Lower lobe of right lung (tissue), 2 donors: ENCODE measurements around the gene ZBTB22. TPM values are rescaled to one million over a fixed set of nuclear protein-coding genes. Genes with fewer than 3 reads are reported as not detected.

Source experiments
- ATAC-seq, 2 donors: fragments of 200-7000 bp; cut with Tn5 transposase; one replicate each; pipeline ENCODE4 v1.9.1; 2020 to 2022; ENCODE audit warnings: mild to moderate bottlenecking in 2 of 2, moderate library complexity in 2 of 2
- DNase-seq: peaks from one replicate; pipeline ENCODE4 v3.0.0-alpha.2; 2020
- H3K27ac ChIP-seq: fragments of 200-600 bp; one replicate; pipeline ENCODE4 v1.8.0; 2022
- H3K27me3 ChIP-seq: fragments of 200-600 bp; one replicate; pipeline ENCODE4 v1.8.0; 2022; ENCODE audit warnings: low read depth
- H3K36me3 ChIP-seq: fragments of 200-600 bp; one replicate; pipeline ENCODE4 v1.8.0; 2022; ENCODE audit warnings: mild to moderate bottlenecking
- H3K4me1 ChIP-seq: fragments of 200-600 bp; one replicate; pipeline ENCODE4 v1.8.0; 2022
- H3K4me3 ChIP-seq: fragments of 200-600 bp; one replicate; pipeline ENCODE4 v1.8.0; 2022; ENCODE audit warnings: mild to moderate bottlenecking
- H3K9me3 ChIP-seq: fragments of 200-600 bp; one replicate; pipeline ENCODE4 v1.8.0; 2022
- intact Hi-C: fragments of 100-400 bp; cut with DNase I; formaldehyde crosslinking; loops from one replicate; pipeline ENCODE4 v1.11.0; 2022
- microRNA-seq: library from miRNA; unstranded; fragments of <30 nt; microRNA quantifications from one replicate; pipeline ENCODE4 v1.2.0, GENCODE V29; 2020; ENCODE audit warnings: borderline number of aligned reads
- total RNA-seq: library from RNA; stranded (reverse); fragmentation: NEBNext Ultra II Directional; extraction: Animal tissue kit (Norgen Biotek cat#: 25700); gene quantifications from one replicate; pipeline ENCODE4 v1.2.1, GENCODE V29; 2021
- TF ChIP-seq, protein P1 (sequence below): fragments of 200-600 bp; IDR thresholded peaks from one replicate; pipeline ENCODE4 v1.8.0; 2022; ENCODE audit warnings: antibody characterized with exemption, mild to moderate bottlenecking
- donor health status: DM: no; HTN: yes; CAD: no; lungs with severe emphysema.

Gene ZBTB22
- total RNA-seq, 1 donor from 2014 or later: 27.5 TPM

DNA sequence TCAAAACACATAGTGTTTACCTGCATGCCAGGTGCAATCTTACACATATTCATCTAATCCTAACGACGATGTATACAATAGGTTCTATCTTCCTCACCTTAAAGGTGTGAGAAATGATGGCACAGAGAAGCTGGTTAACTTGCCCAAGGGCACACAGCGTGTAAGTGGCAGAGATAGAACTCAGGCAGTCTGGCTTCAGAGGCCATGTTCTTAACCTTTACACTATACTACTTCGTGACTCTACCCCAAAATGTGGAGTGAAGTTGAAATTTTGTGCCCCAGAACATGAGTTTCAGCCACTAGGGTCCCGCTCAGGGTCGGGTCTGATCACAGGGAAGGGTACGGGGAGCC, 46.5 kb downstream of the ZBTB22 start:
- DNase-seq: no peak
- Histone ChIP-seq H3K9me3 (no peaks in the 10 kb centered on the region), H3K27ac (peak overlapping the region; percentile 91), H3K27me3 (no peaks in the 10 kb centered on the region), H3K4me3 (peak overlapping the region; percentile 83), H3K36me3 (peaks cover 70% of the 10 kb centered on the region), H3K4me1 (peaks cover 51% of the 10 kb centered on the region)
- TF ChIP-seq, protein P1, sequence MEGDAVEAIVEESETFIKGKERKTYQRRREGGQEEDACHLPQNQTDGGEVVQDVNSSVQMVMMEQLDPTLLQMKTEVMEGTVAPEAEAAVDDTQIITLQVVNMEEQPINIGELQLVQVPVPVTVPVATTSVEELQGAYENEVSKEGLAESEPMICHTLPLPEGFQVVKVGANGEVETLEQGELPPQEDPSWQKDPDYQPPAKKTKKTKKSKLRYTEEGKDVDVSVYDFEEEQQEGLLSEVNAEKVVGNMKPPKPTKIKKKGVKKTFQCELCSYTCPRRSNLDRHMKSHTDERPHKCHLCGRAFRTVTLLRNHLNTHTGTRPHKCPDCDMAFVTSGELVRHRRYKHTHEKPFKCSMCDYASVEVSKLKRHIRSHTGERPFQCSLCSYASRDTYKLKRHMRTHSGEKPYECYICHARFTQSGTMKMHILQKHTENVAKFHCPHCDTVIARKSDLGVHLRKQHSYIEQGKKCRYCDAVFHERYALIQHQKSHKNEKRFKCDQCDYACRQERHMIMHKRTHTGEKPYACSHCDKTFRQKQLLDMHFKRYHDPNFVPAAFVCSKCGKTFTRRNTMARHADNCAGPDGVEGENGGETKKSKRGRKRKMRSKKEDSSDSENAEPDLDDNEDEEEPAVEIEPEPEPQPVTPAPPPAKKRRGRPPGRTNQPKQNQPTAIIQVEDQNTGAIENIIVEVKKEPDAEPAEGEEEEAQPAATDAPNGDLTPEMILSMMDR: no peak
- intact Hi-C loops: no loop called here
- peak; percentile 10 to 36 for ATAC-seq

Small RNA genes lying within 50 kb of the gene (microRNA-seq; reads per million reads assigned to microRNA genes)
- not detected for gene MIR6834
- gene MIR6873: not detected

Other genes starting within 250 kb of the ZBTB22 start
- gene HLA-DPA1, start 244.1 kb downstream of the ZBTB22 start, total RNA-seq: 600 TPM
- gene HLA-DPB1, start 241.8 kb downstream of the ZBTB22 start, total RNA-seq: 483 TPM
- 0.77 TPM for gene COL11A2, start 125.3 kb downstream of the ZBTB22 start, total RNA-seq
- 47.4 TPM for gene RXRB, start 117.1 kb downstream of the ZBTB22 start, total RNA-seq
- gene SLC39A7, start 116.9 kb downstream of the ZBTB22 start, total RNA-seq: 76.0 TPM
- 13.3 TPM for gene HSD17B8, start 113.1 kb downstream of the ZBTB22 start, total RNA-seq
- 43.1 TPM for gene RING1, start 109.2 kb downstream of the ZBTB22 start, total RNA-seq
- 59.7 TPM for gene VPS52, start 45.9 kb downstream of the ZBTB22 start, total RNA-seq
- 1,662 TPM for gene RPS18, start 45.7 kb downstream of the ZBTB22 start, total RNA-seq
- gene B3GALT4, start 40.6 kb downstream of the ZBTB22 start, total RNA-seq: 19.6 TPM
- 34.4 TPM for gene WDR46, start 28.5 kb downstream of the ZBTB22 start, total RNA-seq
- gene PFDN6, start 28.1 kb downstream of the ZBTB22 start, total RNA-seq: 32.9 TPM
- gene RGL2, start 18.8 kb downstream of the ZBTB22 start, total RNA-seq: 117 TPM
- 206 TPM for gene TAPBP, start 3.7 kb downstream of the ZBTB22 start, total RNA-seq
- 36.0 TPM for gene DAXX, start 5.2 kb upstream of the ZBTB22 start, total RNA-seq
- 2.7 TPM for gene KIFC1, start 74.1 kb upstream of the ZBTB22 start, total RNA-seq
- gene PHF1, start 93.3 kb upstream of the ZBTB22 start, total RNA-seq: 69.7 TPM
- 153 TPM for gene CUTA, start 100.4 kb upstream of the ZBTB22 start, total RNA-seq
- gene SYNGAP1, start 102.3 kb upstream of the ZBTB22 start, total RNA-seq: 21.6 TPM
- gene ZBTB9, start 136.8 kb upstream of the ZBTB22 start, total RNA-seq: 9.5 TPM